ENCODE results near the gene CDK14. TPM values are rescaled to one million over a fixed set of nuclear protein-coding genes. Genes with fewer than 3 reads are reported as not detected.
A peak's percentile ranks its signal among the peaks of the same experiment; 100 is the strongest.

The CDK14 gene
- total and polyA plus RNA-seq, 2 donors (not counting 1 experiment from before 2014, with no cell fraction given): 23.6 to 41.1 TPM

DNA sequence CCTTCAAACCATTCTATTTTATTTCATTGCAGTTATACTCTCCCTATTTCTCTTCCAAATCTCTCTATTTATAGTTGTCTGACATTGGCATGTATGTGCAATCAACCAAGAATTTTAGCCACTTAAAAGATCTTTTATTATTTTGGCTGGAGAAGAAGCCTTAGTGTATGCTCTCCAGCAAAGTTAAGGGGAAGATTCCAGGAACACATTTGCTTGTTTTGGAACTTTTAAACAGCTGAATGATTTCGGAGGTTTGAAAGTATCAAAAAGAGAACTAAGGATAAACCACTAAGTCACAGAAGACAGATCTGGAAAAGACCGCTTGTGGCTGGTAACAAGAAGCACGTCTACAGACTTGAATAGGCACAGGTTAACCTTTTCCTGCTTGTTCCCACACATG, 485.9 kb downstream of the CDK14 start:
- H3K4me2 ChIP-seq (ENCODE audit: extremely low read depth, insufficient read depth, low read length): peak overlapping the region; percentile 77
- peak overlapping the region; percentile 3 to 24 (median 17) for H3K4me3 ChIP-seq (replicated peaks in 1 of 4; ENCODE audit: control extremely low read depth in 1 of 4, insufficient read depth in 1 of 4, low read depth in 3 of 4, low read length in 4 of 4)
- TF ChIP-seq, protein P1, sequence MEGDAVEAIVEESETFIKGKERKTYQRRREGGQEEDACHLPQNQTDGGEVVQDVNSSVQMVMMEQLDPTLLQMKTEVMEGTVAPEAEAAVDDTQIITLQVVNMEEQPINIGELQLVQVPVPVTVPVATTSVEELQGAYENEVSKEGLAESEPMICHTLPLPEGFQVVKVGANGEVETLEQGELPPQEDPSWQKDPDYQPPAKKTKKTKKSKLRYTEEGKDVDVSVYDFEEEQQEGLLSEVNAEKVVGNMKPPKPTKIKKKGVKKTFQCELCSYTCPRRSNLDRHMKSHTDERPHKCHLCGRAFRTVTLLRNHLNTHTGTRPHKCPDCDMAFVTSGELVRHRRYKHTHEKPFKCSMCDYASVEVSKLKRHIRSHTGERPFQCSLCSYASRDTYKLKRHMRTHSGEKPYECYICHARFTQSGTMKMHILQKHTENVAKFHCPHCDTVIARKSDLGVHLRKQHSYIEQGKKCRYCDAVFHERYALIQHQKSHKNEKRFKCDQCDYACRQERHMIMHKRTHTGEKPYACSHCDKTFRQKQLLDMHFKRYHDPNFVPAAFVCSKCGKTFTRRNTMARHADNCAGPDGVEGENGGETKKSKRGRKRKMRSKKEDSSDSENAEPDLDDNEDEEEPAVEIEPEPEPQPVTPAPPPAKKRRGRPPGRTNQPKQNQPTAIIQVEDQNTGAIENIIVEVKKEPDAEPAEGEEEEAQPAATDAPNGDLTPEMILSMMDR (conservative IDR thresholded peaks at IDR 0.05 in 1 of 2, IDR thresholded peaks at IDR 0.05 in 1 of 2; ENCODE audit: low read depth in 1 of 2, low read length in 2 of 2): no peak
- TF ChIP-seq EZH2 (IDR thresholded peaks at IDR 0.05; ENCODE audit: low read length, missing control alignments): no peak
- peak; percentile 73 to 90 for DNase-seq (ENCODE audit: low read depth in 2 of 2)
- H4K20me1 ChIP-seq (ENCODE audit: control insufficient read depth, extremely low read depth, insufficient read depth, low read length): no peaks in the 10 kb centered on the region
- no peaks in the 10 kb centered on the region for H3K9me3 ChIP-seq (ENCODE audit: control insufficient read depth, insufficient read depth, low read depth, low read length)
- no peak overlapping the region for H2AFZ ChIP-seq (ENCODE audit: low read length)
- H3K27ac ChIP-seq (ENCODE audit: insufficient read depth, low read length): no peak overlapping the region
- H3K9ac ChIP-seq (ENCODE audit: insufficient read depth, low read length): no peak overlapping the region
- H3K36me3 ChIP-seq (ENCODE audit: control insufficient read depth, insufficient read depth, low read length): no peaks in the 10 kb centered on the region
- H3K4me1 ChIP-seq (ENCODE audit: control insufficient read depth, extremely low read depth, insufficient read depth, low read length): peaks cover 8% of the 10 kb centered on the region
- no peaks in the 10 kb centered on the region for H3K27me3 ChIP-seq (ENCODE audit: control insufficient read depth, insufficient read depth, low read length)
- no peaks in the 10 kb centered on the region for H3K79me2 ChIP-seq (ENCODE audit: control insufficient read depth, insufficient read depth, low read length)

DNA sequence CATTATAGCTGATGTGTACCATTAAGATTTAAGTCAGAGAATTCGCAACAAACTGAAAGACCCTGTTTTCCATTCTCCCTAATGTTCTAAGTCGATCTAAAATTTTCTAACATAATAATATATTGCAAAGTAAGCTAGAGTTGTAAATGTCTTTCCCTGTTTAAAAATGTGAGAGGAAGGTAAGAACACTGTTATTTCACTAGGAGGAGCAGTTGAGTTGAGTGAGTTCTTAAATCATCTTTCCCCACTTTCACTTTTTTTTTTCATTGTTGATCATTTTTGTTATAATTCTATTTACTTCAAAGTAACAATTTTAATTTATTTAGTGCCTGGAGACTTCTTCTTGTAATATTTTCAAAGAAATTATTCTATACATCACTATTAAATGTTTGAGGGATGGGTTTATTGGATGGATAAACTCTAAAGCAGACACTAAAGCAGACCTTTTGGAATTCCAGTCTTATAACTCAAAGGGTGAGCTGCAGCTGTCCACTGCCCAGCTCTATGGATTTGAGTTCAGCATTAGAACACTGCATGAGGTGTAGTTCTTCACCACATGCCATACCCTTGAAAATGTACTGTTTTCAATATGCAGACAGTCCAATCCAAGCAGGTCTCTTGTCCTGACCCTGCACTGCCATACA, 486.9 kb downstream of the CDK14 start:
- peak; percentile 48 to 73 for DNase-seq (ENCODE audit: low read depth in 2 of 2)
- Histone ChIP-seq H3K36me3 (ENCODE audit: control insufficient read depth, insufficient read depth, low read length) (no peaks in the 10 kb centered on the region), H3K9ac (ENCODE audit: insufficient read depth, low read length) (no peak overlapping the region), H3K79me2 (ENCODE audit: control insufficient read depth, insufficient read depth, low read length) (no peaks in the 10 kb centered on the region), H3K4me2 (ENCODE audit: extremely low read depth, insufficient read depth, low read length) (peak overlapping the region; percentile 77), H2AFZ (ENCODE audit: low read length) (no peak overlapping the region), H3K9me3 (ENCODE audit: control insufficient read depth, insufficient read depth, low read depth, low read length) (no peaks in the 10 kb centered on the region), H3K4me3 (replicated peaks in 1 of 4; ENCODE audit: control extremely low read depth in 1 of 4, insufficient read depth in 1 of 4, low read depth in 3 of 4, low read length in 4 of 4) (no peak overlapping the region), H3K27me3 (ENCODE audit: control insufficient read depth, insufficient read depth, low read length) (no peaks in the 10 kb centered on the region), H4K20me1 (ENCODE audit: control insufficient read depth, extremely low read depth, insufficient read depth, low read length) (no peaks in the 10 kb centered on the region), H3K4me1 (ENCODE audit: control insufficient read depth, extremely low read depth, insufficient read depth, low read length) (peaks cover 8% of the 10 kb centered on the region), H3K27ac (ENCODE audit: insufficient read depth, low read length) (no peak overlapping the region)
- TF ChIP-seq EZH2 (IDR thresholded peaks at IDR 0.05; ENCODE audit: low read length, missing control alignments): no peak
- TF ChIP-seq, protein P1 (conservative IDR thresholded peaks at IDR 0.05 in 1 of 2, IDR thresholded peaks at IDR 0.05 in 1 of 2; ENCODE audit: low read depth in 1 of 2, low read length in 2 of 2): peak; percentile 31 to 68

DNA sequence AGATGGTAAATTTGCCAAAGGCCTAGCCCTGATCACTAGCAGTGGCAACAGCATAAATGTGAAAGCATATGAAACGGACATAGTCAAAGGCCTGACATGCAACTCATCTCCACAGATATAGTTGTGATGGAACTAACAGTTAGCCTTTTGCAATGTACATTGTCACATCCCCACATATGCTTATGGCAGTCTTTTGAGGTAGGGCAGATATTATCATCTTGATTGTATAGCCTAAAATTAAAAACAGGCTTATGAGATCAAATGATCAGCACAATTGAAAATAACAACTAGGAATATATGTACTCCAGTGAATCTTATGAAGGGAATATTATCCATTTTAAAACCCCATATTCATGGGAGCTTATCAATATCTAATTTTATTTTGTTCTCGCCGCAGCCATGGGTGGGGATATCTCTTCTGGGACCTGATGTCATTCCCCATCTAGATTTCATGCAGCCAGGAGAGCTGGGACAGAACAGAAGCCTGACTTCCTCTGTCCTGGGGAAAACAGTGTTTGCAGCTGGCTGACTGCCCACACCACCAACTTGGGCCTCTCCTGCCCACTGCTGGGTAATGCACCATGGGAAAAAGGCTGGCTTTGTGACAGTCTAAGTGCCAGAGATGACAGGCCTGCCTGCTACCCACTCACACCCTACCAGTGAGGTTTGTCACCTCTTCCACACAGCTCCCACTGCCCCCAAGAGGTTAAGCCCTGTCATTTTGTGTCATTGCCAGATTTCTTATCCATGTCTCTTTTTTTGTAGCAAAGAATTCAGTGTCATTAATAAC, 487.9 kb downstream of the CDK14 start:
- Histone ChIP-seq H4K20me1 (ENCODE audit: control insufficient read depth, extremely low read depth, insufficient read depth, low read length) (no peaks in the 10 kb centered on the region), H3K27me3 (ENCODE audit: control insufficient read depth, insufficient read depth, low read length) (no peaks in the 10 kb centered on the region), H3K79me2 (ENCODE audit: control insufficient read depth, insufficient read depth, low read length) (no peaks in the 10 kb centered on the region), H3K4me1 (ENCODE audit: control insufficient read depth, extremely low read depth, insufficient read depth, low read length) (peaks cover 8% of the 10 kb centered on the region), H3K4me2 (ENCODE audit: extremely low read depth, insufficient read depth, low read length) (no peak overlapping the region), H2AFZ (ENCODE audit: low read length) (no peak overlapping the region), H3K27ac (ENCODE audit: insufficient read depth, low read length) (no peak overlapping the region), H3K9me3 (ENCODE audit: control insufficient read depth, insufficient read depth, low read depth, low read length) (no peaks in the 10 kb centered on the region), H3K36me3 (ENCODE audit: control insufficient read depth, insufficient read depth, low read length) (no peaks in the 10 kb centered on the region), H3K4me3 (replicated peaks in 1 of 4; ENCODE audit: control extremely low read depth in 1 of 4, insufficient read depth in 1 of 4, low read depth in 3 of 4, low read length in 4 of 4) (no peak overlapping the region), H3K9ac (ENCODE audit: insufficient read depth, low read length) (no peak overlapping the region)
- TF ChIP-seq EZH2 (IDR thresholded peaks at IDR 0.05; ENCODE audit: low read length, missing control alignments): no peak
- TF ChIP-seq, protein P1 (conservative IDR thresholded peaks at IDR 0.05 in 1 of 2, IDR thresholded peaks at IDR 0.05 in 1 of 2; ENCODE audit: low read depth in 1 of 2, low read length in 2 of 2): no peak
- no peak for DNase-seq (ENCODE audit: low read depth in 2 of 2)

All from fibroblast of lung (primary cell).